Skin of body (tissue), 2 donors: ENCODE data around the gene LONP2. TPM values are rescaled to one million over a fixed set of nuclear protein-coding genes. Genes with fewer than 3 reads are reported as not detected.
"Not testable (repeated sequence)": the region's sequence is repeated elsewhere in the genome, so short reads cannot be mapped to it uniquely, and the experiment has no call there.

ENCODE experiments used
- DNase-seq: peaks from one replicate; lab custom pipeline; 2025; lab: John Stamatoyannopoulos, UW
- total RNA-seq: library from RNA; depleted of rRNA; stranded (reverse); fragments of >200 nt; gene quantifications from one replicate; pipeline ENCODE4 v1.2.3, GENCODE V29; 2014

Gene LONP2
- total RNA-seq, 1 donor from 2014 or later = 65.1 TPM

DNA sequence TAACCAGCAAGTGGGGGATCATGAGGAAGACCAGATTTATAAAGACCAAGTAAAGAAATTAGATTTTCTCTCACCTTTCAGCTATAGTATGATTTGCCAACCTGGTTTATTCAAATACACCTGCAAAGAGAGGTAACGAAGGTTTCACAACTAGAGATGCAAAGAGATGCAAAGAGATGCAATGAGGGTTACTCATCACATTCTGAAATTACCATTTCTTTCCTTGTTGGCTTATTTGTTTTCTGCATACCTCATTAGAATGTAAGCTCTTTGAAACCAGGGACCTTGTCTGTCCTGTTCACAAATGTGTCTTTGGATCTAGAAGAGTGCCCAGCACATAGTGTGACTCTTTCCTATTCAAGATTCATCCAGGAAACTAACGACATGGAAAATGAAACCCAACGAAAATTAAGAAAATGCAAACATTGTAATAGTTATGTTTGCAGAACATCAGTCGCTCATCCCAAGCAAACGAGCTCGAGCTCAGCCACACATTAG is 9.0 kb upstream of the LONP2 start:
- DNase-seq = no peak

DNA sequence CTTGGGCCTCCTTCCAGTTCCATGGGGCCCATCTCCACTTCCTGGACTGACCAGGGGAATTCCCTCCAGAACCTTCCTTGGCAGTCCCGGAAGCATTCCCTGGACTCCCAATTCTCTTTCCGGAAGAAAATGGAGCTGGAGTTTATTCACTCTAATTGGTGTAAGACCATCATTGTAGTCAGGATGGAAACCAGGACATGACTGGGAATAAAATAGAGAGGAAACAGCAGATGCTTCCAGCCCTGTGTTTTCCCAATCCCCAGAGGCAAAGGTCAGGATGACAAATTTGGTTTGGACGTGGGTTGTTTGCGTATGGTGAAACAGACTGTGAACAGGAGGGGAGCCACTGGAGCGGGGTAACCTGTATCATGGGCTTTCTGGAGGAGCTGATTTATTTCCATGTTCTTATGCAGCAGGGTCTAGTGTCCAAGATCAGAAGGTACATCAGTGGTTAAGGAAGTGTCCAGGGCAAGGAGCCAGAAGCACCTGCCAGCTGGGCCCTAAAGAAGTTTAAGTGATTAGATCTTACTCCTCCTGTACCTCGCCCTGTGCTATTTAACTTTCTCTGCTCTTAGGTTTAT is 8.5 kb upstream of the LONP2 start:
- DNase-seq = no peak

DNA sequence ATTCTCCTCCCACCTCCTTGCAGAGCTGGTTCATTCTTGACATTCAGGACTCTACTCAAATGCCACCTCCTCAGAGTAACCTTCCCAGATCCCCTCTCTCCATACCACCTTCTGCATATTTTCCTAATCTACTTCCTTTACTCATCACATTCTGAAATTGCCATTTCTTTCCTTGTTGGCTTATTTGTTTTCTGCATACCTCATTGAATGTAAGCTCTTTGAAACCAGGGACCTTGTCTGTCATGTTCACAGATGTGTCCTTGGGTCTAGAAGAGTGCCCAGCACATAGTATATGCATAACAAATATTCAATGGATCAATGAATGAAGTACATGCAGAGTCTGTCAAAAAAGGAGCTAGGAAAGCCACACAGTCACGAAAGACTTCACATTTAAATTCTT is 7.8 kb upstream of the LONP2 start:
- no peak for DNase-seq

DNA sequence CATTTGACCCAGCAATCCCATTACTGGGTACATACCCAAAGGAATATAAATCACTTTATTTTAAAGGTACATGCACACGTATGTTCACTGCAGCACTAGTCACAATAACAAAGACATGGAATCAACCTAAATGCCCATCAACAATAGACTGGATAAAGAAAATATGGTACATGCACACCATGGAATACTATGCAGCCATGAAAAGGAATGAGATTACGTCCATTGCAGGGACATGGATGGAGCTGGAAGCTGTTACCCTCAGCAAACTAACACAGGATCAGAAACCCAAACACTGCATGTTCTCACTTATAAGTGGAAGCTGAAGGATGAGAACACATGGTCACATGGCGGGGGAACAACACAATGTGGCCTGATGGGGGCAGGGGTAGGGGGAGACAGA is 4.0 kb upstream of the LONP2 start:
- DNase-seq = not testable (repeated sequence)

DNA sequence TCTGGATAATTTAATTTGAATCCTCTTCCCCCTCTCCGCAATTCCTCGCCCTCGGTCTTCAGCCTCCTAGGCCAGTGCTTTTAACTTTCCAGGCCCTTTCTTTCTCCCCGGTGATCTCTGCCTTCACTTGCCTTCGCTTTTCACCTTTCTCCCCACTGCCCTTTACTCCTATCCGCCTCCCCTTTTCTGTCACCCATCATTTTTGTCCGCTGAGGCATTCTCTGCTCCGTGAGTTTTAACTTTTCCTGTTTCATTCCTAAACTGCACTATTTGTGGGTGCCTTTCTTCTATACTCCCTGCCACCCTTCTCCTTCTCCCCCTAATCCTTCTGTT is 729 bp downstream of the LONP2 start:
- DNase-seq = no peak

DNA sequence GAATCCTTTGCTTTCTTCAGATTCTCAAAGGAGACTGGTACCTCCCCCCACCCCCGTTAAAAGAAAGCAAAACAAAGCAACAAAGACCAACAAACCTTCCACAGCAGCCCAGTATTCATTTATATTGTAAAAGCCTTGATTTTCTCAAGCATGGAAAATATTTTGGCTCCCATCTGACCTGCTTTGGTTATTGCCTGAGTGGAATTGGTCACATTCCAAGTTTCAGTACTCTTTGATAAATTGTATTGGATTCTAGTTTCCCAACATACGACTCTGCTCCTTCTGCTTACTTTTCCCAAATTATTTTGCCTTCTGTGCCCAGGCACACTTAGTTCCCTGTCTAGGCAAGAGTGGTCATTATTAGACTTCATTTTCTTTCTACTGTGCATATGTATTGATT is 2.0 kb downstream of the LONP2 start:
- no peak for DNase-seq

DNA sequence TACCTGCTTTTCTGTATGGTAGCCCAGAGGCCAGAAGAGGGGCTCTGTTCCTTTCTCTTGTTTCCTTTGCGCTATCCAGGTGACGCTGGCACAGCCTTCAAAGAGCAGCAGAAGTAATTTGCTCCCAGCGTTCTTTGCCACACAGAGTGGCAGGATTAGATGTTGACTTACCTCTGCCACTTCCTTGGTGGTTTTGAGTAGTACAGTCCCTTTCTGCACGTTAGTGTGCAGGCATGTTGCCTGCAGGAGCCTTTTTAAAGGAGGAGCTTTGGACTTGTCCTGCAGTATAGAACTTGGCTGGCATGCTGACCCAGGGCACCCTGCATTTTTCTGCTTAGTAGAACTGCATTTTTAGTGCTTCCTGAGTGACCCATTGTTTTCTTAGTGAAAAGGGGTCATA is 3.2 kb downstream of the LONP2 start, which contains the start of gene ABCC11:
Gene ABCC11 (minus strand): TSS at position 229 of the 400 bp plus-strand sequence. CDS start 15,618 bp downstream, outside the sequence.
- DNase-seq = no peak

DNA sequence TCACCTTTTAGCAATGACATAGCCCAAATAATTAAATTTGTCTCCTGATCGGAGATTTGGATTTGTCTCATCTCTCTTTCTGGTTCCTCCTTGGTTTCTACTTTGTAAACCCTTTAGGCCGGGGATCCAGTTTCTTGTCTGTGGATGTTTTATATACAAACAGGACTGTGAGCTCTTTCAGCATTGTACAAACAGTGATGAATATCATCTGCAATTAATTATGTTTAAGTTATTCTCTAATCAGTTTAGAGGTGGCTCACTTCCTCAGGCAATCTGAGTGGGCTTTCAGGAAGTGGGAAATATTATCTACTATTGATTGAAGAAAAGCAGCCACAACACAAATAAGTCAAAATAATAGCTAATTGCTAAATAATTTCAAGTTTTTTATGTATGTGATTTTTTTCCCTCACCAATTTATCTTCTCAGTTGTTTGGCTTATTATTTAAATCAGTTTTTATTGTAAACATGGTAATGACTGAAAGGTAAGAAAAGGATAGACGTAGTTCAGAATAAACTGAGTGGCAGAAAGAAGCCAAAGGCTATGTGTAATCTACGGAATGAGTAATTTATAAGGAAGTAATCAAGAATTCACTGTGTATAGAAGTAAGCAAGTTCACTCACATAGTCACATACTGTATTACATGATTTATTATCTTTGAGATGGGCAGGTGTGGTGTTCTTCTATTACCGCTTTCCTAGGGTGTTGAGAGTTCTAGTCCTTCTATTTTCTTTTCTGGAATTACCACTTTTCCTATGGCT is 6.6 kb downstream of the LONP2 start:
- no peak for DNase-seq

DNA sequence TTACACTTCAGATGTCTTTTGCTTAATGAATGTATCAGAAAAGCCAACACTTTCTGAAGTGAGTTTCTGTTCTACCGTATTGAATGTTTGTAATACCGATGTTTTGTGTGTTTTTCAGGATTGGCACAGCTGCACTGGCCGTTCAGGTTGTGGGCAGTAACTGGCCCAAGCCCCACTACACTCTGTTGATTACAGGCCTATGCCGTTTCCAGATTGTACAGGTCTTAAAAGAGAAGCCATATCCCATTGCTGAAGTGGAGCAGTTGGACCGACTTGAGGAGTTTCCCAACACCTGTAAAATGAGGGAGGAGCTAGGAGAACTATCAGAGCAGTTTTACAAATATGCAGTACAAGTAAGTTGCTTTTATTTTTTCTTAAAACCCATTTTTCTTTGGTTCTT is 7.9 kb downstream of the LONP2 start:
- no peak for DNase-seq

DNA sequence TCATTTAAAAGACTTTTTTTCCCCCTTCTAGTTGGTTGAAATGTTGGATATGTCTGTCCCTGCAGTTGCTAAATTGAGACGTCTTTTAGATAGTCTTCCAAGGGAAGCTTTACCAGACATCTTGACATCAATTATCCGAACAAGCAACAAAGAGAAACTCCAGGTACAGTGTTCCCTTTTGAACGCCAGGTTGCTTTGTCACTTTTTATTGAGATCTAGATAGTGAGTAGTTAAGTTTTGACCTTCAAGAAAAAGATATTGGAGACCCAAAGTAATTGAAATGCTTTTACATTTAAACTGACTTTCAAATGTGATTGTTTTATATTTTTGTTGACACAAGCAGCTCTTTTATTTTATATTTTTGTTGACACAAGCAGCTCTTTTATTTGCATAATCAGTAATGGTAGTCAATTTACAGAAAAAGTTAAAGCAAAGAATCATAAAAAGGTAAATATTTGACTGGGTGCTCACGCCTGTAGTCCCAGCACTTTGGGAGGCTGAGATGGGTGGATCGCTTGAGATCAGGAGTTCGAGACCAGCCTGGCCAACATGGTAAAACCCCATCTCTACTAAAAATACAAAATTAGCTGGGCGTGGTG is 12.6 kb downstream of the LONP2 start:
- DNase-seq = no peak

DNA sequence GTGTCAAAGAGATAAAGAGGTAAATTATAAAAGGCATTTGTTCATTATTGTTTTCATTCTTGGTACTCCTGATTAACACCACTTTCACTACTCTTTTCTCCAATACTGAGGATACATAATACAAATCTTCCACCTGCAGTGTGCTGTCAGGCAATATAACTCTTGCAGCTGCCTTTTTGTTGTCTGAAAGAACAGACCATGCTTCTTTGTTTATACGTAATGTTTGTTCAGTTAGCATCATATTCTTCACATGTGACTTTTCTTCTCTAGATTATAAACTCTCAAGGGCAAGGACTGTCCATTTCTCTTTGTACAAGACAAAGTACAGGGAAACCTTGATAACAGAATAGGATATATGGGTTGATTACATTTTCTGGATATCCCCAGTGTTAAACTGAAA is 17.5 kb downstream of the LONP2 start:
- no peak for DNase-seq

DNA sequence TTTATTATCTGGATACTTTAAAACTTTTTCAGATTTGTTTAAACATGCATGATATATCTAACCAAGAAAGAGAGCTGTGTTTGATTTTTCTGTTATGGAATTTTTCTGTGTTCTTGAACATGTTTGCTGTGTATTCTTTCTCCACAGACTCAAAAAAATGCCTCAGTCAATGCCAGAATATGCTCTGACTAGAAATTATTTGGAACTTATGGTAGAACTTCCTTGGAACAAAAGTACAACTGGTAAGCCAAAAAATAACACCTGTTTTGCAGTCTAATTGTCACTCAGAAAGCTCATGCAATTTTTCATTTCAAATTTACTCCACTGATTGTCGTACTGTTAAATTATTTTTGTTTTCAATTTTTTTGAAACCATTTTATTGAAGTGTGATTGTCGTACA is 18.5 kb downstream of the LONP2 start:
- DNase-seq = no peak

DNA sequence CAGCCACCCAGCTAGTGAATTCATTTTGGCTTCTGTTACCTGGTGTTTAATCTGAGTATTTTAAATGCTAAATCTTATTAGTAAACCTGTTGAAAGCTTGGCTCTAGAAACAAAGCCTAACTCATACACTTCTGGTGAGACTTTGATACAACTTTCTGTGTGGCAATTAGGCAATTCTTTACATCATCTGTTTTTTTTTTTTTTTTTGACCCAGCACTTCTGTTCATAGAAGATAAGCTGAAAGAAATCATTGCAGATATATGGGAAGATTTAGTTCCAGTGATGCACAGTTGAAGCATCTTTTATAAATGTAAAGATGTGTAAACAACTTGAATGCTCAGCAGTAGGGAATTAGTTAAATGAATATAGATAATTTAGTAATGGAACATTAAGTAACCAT is 24.9 kb downstream of the LONP2 start:
- DNase-seq = no peak

DNA sequence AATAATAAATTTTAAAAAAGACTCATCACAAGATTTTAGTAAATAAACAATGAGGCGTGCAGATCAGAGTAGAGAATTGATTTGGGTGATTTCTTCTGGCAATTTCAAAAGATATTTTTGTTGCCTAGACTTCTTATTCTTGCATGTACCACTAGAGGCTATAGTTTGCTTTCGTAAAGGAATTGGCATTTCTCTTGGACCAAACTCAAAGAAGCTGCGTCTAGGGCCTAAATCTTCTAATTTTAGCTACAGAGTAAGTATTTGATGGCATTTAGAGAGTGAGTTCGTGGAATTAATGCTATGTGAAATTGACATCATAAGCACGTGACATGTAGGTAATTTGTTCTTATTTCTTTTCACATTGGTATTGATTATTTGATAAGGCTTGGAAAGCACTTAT is 27.6 kb downstream of the LONP2 start:
- DNase-seq = no peak

DNA sequence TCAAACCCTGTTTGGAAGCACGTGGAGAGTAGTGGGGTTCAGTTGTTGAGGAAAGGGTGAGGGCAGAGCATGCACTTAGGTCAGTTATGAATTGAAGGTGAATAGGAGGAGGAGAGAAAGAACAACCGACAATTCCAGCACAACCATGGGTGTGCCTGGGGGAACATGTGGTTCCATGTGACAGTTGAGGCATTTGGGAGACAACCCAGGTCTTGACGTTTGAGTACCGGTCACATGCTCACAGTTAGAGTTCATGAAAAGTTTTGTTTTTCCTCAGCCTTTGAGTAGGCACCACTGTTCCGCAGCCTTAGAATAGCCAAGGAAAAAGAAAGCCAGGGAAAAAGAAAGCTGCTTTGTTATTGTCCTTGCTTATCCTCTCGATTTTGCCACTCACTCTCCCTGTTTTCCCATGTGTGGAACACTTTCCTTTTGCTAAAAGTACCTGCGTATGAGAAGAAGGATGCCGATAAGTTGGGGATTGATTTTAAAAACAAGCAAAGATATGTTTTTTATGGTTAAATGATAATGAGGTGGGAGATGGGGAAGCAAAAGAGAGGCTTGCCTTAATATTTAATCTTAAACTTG is 28.8 kb downstream of the LONP2 start:
- DNase-seq = no peak

DNA sequence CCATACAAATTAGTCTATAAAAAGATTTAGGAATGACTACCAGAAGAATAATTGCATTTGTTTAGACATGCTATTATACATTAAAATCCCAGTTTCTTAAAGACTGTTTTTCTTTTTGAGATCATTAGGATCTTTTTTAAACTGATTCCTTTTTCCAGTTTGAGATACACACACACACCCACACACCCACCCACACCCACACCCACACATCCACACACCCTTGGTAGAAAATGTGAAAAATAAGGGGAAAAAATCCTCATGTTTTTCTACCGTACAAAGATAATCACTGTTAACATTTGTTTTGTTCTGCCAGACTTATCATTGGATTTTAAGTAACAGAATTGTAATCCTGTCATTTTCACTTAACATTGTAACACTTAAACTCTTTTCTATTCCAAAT is 30.4 kb downstream of the LONP2 start:
- no peak for DNase-seq

DNA sequence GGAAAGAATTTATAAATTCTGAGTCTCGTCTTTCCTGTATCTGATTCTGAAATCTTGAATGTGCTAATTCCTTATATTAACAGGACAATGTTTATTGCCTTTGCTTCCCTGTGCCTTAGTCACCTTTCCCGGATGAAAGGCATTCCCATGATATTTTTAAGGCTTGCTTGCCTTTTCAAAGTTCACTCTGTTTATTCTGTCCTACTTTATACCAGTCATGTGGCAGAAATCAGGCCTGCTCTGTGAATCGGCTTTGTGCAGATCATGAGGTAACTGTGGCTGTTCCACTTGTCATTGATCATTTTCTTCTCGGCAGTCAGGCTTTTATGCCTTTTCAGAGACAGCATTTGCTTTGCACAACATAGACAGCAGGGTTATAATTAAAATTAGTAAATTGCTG is 32.0 kb downstream of the LONP2 start:
- DNase-seq = no peak

DNA sequence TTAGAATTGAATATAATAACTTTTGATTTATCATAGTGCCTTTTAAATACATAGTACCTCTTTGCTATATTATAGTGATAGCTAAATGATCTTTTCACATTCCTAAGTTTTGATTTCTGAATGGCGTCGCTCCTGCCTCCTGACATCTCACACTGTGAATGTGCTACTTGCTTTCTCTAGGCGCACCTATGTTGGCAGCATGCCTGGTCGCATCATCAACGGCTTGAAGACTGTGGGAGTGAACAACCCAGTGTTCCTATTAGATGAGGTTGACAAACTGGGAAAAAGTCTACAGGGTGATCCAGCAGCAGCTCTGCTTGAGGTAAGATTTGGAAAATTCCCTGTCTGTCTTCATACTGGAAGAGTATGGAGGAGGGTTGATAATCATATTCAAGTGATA is 33.1 kb downstream of the LONP2 start:
- no peak for DNase-seq

DNA sequence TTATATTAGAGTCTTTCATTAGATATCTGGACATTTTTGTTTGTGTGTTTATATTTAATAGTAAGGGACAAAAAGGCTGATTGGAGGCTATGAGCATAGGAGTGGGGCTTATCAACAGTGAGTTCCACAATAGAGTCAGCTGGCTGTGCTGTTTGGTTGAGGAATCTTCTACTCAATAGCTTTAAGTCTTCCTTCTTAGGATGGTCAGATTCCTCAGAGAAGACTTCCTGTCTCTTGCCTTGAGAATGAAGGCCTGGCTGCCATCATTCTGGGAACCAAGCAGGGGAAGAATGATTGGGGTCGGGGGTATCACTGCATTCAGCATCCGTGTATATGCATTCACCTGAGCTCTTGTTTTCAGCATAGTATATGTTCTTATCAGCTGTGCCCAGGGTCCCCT is 35.1 kb downstream of the LONP2 start:
- DNase-seq = no peak

DNA sequence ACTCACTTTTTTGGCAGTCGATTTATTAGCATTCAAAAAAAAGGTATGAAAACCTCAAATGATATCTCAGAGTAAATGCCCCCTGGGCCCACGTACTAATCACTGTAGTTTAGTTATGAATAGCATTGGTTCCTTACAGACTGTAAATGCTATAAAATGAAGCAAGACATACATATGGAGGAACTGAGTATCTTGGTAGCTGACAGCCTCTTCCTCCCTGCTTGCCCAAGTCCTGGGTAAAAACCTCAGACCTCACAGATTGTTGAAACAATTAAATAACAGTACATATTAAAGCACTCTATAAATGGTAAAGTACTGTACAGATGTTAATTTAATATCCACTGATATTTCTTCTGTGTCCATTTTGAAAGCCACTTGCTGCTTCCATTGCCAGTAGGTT is 36.4 kb downstream of the LONP2 start:
- no peak for DNase-seq

DNA sequence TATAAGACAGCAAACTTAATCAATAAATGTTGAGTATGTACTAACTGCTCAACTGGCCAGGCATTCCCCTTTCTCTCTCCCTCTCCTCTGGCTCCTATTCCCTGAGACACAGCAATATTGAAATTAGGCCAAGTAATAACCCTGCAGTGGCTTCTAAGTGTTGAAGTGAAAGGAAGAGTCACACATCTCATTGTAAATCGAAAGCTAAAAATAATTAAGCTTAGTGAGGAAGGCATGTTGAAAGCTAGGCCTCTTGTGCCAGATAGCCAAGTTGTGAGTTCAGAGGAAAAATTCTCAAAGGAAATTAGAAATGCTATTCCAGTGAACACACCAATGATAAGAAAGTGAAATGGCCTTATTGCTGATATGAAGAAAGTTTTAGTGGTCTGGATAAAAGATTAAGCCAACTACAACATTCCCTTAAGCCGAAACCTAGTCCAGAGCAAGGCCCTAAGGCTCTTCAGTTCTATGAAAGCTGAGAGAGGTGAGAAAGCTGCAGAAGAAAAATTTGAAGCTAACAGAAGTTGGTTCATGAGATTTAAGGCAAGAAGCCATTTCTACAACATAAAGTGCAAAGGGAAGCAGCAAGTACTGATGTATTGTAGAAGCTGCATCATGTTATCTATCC is 38.6 kb downstream of the LONP2 start:
- no peak for DNase-seq

DNA sequence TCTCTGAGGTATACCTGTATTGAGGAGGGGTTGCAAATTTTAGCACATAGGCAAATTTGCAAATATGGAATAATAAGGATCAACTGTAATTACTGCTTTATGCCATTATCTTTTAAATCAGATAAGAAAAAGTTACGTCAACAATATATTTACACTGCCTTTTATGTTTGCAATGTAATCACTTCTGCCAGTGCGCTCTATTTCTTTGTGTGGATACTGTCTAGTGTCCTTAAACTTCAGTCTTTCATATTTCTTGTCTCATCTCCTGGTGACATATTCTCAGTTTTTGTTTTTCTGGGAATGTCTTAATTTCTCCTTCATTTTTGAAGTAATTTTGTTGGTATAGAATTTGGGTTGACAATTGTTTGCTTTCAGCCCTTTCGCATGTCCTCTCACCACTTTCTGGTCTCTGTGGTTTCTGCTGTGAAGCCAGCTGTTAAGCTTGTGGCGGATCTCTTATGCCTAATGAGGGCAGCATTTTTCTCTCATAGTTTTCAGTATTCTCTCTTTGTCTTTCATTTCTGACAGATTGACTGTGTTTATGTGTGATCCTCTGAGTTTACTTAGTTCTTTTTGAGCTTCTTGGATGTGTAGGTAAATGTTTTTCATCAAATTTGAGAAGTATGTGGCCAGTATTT is 40.8 kb downstream of the LONP2 start:
- no peak for DNase-seq
